Panc1 (cell line): ENCODE measurements around the gene GDPD2. TPM values are rescaled to one million over a fixed set of nuclear protein-coding genes. Genes with fewer than 3 reads are reported as not detected.

Experiments used
- ATAC-seq: fragments of 200-7000 bp; cut with Tn5 transposase; 2 replicates; pipeline ENCODE4 v1.9.1; 2020; ENCODE audit warnings: mild to moderate bottlenecking, moderate library complexity
- BruUV-seq: library from RNA; stranded (reverse); fragments of 400-500 nt; replicated peaks from 2 replicates; lab custom pipeline; 2021; lab: Mats Ljungman, UMichigan
- CTCF ChIA-PET: fragments of 300-600 bp; sonication (Branson Sonifier 250); formaldehyde crosslinking; loops from one replicate; lab custom pipeline; 2022; ENCODE audit warnings: antibody characterized with exemption; lab: Charles Lee
- POLR2A ChIA-PET: fragments of 300-600 bp; sonication (Branson Sonifier 250); formaldehyde crosslinking; loops from one replicate; lab custom pipeline; 2022; ENCODE audit warnings: antibody characterized with exemption; lab: Charles Lee
- DNase-seq: peaks from one replicate; pipeline ENCODE4 v3.0.0-alpha.2; 2010; ENCODE audit warnings: low read depth, low spot score
- H3K27ac ChIP-seq: 2 replicates; pipeline ENCODE4 v1.5.1; 2011; ENCODE audit warnings: mild to moderate bottlenecking, low read length, inconsistent platforms
- H3K27me3 ChIP-seq: fragments of 200-500 bp; sonication (Bioruptor generic); 2 replicates; pipeline ENCODE4 v1.6.0; 2014; ENCODE audit warnings: low read length, inconsistent platforms; ENCODE audit not compliant: control insufficient read depth, insufficient read depth
- H3K36me3 ChIP-seq: fragments of 200-500 bp; sonication (Bioruptor generic); 2 replicates; pipeline ENCODE4 v1.5.1; 2014; ENCODE audit warnings: inconsistent platforms, mild to moderate bottlenecking, low read length, moderate library complexity; ENCODE audit not compliant: control insufficient read depth, insufficient read depth
- H3K4me1 ChIP-seq: 2 replicates; pipeline ENCODE4 v1.5.1; 2011; ENCODE audit warnings: inconsistent platforms, mild to moderate bottlenecking, low read length, moderate library complexity; ENCODE audit not compliant: control insufficient read depth, insufficient read depth
- H3K4me3 ChIP-seq, 2 experiments: 2 replicates each; pipeline ENCODE4 v1.5.1; 2011 to 2012; ENCODE audit warnings: low read depth in 2 of 2, low read length in 2 of 2, mild to moderate bottlenecking in 2 of 2, inconsistent platforms in 1 of 2, moderate library complexity in 1 of 2
- H3K9me3 ChIP-seq: fragments of 200-500 bp; sonication (Bioruptor generic); 2 replicates; pipeline ENCODE4 v1.5.1; 2014; ENCODE audit warnings: low read depth, mild to moderate bottlenecking, inconsistent platforms, low read length, moderate library complexity; ENCODE audit not compliant: control insufficient read depth, insufficient read depth
- POLR2AphosphoS5 ChIP-seq: IDR thresholded peaks from 2 replicates; pipeline ENCODE4 v1.6.1; 2012; ENCODE audit warnings: mild to moderate bottlenecking, low read depth, low read length, moderate library complexity
- SIN3A ChIP-seq: IDR thresholded peaks from 2 replicates; pipeline ENCODE4 v1.6.1; 2012; ENCODE audit warnings: low read depth, mild to moderate bottlenecking, low read length, moderate library complexity, borderline replicate concordance; ENCODE audit not compliant: insufficient read depth
- TCF7L2 ChIP-seq: IDR thresholded peaks from 2 replicates; pipeline ENCODE4 v1.6.1; 2011; ENCODE audit warnings: mild to moderate bottlenecking, low read depth, low read length, inconsistent platforms
- in situ Hi-C: cut with HindIII; loops from 2 replicates; pipeline ENCODE4 v1.10.0; 2016; ENCODE audit warnings: low sequenced_read_pairs, low pct_unique_long_range_greater_than_20kb
- intact Hi-C: fragments of 100-400 bp; cut with micrococcal nuclease; formaldehyde crosslinking; loops from one replicate; pipeline ENCODE4 v1.10.0; 2022; ENCODE audit not compliant: unreplicated experiment
- total RNA-seq: library from RNA; stranded (reverse); gene quantifications from one replicate; pipeline ENCODE4 v1.2.1, GENCODE V29; 2021; ENCODE audit not compliant: unreplicated experiment
- TF ChIP-seq, protein P1 (sequence below): fragments of 450-650 bp; IDR thresholded peaks from 2 replicates; pipeline ENCODE4 v1.5.1; 2017; ENCODE audit warnings: mild to moderate bottlenecking
- TF ChIP-seq, protein P2 (sequence below), 2 experiments: IDR thresholded peaks; 2 replicates each; pipeline ENCODE4 v1.6.1; 2011 to 2012; ENCODE audit warnings: low read depth in 2 of 2, control low read depth in 1 of 2, low read length in 1 of 2, mild to moderate bottlenecking in 1 of 2, moderate library complexity in 1 of 2; ENCODE audit not compliant: insufficient read depth in 1 of 2

GDPD2 gene
- total RNA-seq, 1 experiment from 2014 or later: 0.33 TPM

- no peak for ATAC-seq
- TF ChIP-seq, protein P1, sequence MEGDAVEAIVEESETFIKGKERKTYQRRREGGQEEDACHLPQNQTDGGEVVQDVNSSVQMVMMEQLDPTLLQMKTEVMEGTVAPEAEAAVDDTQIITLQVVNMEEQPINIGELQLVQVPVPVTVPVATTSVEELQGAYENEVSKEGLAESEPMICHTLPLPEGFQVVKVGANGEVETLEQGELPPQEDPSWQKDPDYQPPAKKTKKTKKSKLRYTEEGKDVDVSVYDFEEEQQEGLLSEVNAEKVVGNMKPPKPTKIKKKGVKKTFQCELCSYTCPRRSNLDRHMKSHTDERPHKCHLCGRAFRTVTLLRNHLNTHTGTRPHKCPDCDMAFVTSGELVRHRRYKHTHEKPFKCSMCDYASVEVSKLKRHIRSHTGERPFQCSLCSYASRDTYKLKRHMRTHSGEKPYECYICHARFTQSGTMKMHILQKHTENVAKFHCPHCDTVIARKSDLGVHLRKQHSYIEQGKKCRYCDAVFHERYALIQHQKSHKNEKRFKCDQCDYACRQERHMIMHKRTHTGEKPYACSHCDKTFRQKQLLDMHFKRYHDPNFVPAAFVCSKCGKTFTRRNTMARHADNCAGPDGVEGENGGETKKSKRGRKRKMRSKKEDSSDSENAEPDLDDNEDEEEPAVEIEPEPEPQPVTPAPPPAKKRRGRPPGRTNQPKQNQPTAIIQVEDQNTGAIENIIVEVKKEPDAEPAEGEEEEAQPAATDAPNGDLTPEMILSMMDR: no peak
- TF ChIP-seq, protein P2, sequence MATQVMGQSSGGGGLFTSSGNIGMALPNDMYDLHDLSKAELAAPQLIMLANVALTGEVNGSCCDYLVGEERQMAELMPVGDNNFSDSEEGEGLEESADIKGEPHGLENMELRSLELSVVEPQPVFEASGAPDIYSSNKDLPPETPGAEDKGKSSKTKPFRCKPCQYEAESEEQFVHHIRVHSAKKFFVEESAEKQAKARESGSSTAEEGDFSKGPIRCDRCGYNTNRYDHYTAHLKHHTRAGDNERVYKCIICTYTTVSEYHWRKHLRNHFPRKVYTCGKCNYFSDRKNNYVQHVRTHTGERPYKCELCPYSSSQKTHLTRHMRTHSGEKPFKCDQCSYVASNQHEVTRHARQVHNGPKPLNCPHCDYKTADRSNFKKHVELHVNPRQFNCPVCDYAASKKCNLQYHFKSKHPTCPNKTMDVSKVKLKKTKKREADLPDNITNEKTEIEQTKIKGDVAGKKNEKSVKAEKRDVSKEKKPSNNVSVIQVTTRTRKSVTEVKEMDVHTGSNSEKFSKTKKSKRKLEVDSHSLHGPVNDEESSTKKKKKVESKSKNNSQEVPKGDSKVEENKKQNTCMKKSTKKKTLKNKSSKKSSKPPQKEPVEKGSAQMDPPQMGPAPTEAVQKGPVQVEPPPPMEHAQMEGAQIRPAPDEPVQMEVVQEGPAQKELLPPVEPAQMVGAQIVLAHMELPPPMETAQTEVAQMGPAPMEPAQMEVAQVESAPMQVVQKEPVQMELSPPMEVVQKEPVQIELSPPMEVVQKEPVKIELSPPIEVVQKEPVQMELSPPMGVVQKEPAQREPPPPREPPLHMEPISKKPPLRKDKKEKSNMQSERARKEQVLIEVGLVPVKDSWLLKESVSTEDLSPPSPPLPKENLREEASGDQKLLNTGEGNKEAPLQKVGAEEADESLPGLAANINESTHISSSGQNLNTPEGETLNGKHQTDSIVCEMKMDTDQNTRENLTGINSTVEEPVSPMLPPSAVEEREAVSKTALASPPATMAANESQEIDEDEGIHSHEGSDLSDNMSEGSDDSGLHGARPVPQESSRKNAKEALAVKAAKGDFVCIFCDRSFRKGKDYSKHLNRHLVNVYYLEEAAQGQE (IDR thresholded peaks at IDR 0.05; ENCODE audit: insufficient read depth in 1 of 2, low read depth in 2 of 2, low read length in 1 of 2): no peak
- TF ChIP-seq SIN3A: no peak
- no peak for TF ChIP-seq POLR2AphosphoS5
- no peak for TF ChIP-seq TCF7L2
- ChIA-PET CTCF (no interaction called here), POLR2A (no interaction called here)
- no peaks in the 10 kb centered on the region for H3K36me3 ChIP-seq
- intact Hi-C loops: no loop called here
- H3K9me3 ChIP-seq: no peaks in the 10 kb centered on the region
- H3K4me3 ChIP-seq: no peak overlapping the region
- H3K27me3 ChIP-seq: peaks cover 2% of the 10 kb centered on the region; the same call in 1 of the 2 replicates
- no peak for DNase-seq
- in situ Hi-C loops: no loop called here
- H3K4me1 ChIP-seq: peaks cover 7% of the 10 kb centered on the region
- no TSS peak for BruUV-seq
- H3K27ac ChIP-seq: no peak overlapping the region
These were observed 13.9 kb downstream of the GDPD2 start for GRCh38 chrX:70437011-70437410.

- intact Hi-C loops (no loop called here), in situ Hi-C loops (no loop called here)
- H3K4me1 ChIP-seq: peaks cover 7% of the 10 kb centered on the region
- H3K36me3 ChIP-seq: no peaks in the 10 kb centered on the region
- TF ChIP-seq, protein P1: no peak
- TF ChIP-seq SIN3A (no peak), POLR2AphosphoS5 (no peak), TCF7L2 (no peak)
- TF ChIP-seq, protein P2 (IDR thresholded peaks at IDR 0.05; ENCODE audit: insufficient read depth in 1 of 2, low read depth in 2 of 2, low read length in 1 of 2): no peak
- no TSS peak for BruUV-seq
- ChIA-PET CTCF (no interaction called here), POLR2A (no interaction called here)
- no peak overlapping the region for H3K27ac ChIP-seq
- H3K27me3 ChIP-seq: peaks cover 4% of the 10 kb centered on the region; the same call in 1 of the 2 replicates
- H3K4me3 ChIP-seq: no peak overlapping the region
- ATAC-seq: no peak
- no peaks in the 10 kb centered on the region for H3K9me3 ChIP-seq
- DNase-seq: no peak
These were observed 15.0 kb downstream of the GDPD2 start for GRCh38 chrX:70437921-70438665.
